CD4-positive, alpha-beta memory T cell (primary cell): ENCODE data around the gene SIPA1L3. TPM values are rescaled to one million over a fixed set of nuclear protein-coding genes. Genes with fewer than 3 reads are reported as not detected.

Experiments used
- CTCF ChIA-PET: fragments of 350-600 bp; sonication (Branson Sonifier 250); formaldehyde crosslinking; loops from one replicate; lab custom pipeline; 2021; ENCODE audit warnings: inconsistent platforms; ENCODE audit not compliant: partially characterized antibody; lab: Charles Lee
- POLR2A ChIA-PET: fragments of 350-600 bp; sonication (Branson Sonifier 250); formaldehyde crosslinking; loops from one replicate; lab custom pipeline; 2021; ENCODE audit not compliant: partially characterized antibody; lab: Charles Lee
- DNase-seq, 5 donors: peaks; one replicate each; pipeline versions ENCODE4 v3.0.0 to v3.0.0-alpha.2; 2020 to 2022; ENCODE audit warnings: mixed read lengths in 1 of 5
- H3K27ac ChIP-seq: one replicate; pipeline ENCODE4 v1.7.0; 2013; ENCODE audit warnings: low read depth, low read length
- H3K27me3 ChIP-seq: 2 replicates; pipeline ENCODE4 v1.7.0; 2013; ENCODE audit warnings: mild to moderate bottlenecking, low read length, moderate library complexity; ENCODE audit not compliant: insufficient read depth
- H3K36me3 ChIP-seq: 2 replicates; pipeline ENCODE4 v1.7.0; 2013; ENCODE audit warnings: mild to moderate bottlenecking, low read length, moderate library complexity; ENCODE audit not compliant: insufficient read depth
- H3K4me1 ChIP-seq: 2 replicates; pipeline ENCODE4 v1.7.0; 2013; ENCODE audit warnings: mild to moderate bottlenecking, low read length, moderate library complexity; ENCODE audit not compliant: insufficient read depth
- H3K4me3 ChIP-seq, 2 donors: one replicate each; pipeline ENCODE4 v1.7.0; 2013; ENCODE audit warnings: low read length in 2 of 2, mild to moderate bottlenecking in 1 of 2
- H3K9me3 ChIP-seq, 2 donors: one replicate each; pipeline ENCODE4 v1.7.0; 2013; ENCODE audit warnings: low read length in 2 of 2, control low read depth in 1 of 2; ENCODE audit not compliant: control insufficient read depth in 1 of 2
- H3K27ac Mint-ChIP-seq, 7 donors: one replicate each; pipeline ENCODE4 v1.8.0; 2020 to 2021; ENCODE audit warnings: mixed read lengths in 7 of 7, mild to moderate bottlenecking in 6 of 7, inconsistent platforms in 3 of 7, moderate library complexity in 3 of 7
- H3K27me3 Mint-ChIP-seq, 2 donors: one replicate each; pipeline ENCODE4 v1.8.0; 2020 to 2021; ENCODE audit warnings: mixed read lengths in 2 of 2
- H3K36me3 Mint-ChIP-seq, 2 donors: one replicate each; pipeline ENCODE4 v1.8.0; 2020 to 2021; ENCODE audit warnings: mixed read lengths in 2 of 2, inconsistent platforms in 1 of 2, mild to moderate bottlenecking in 1 of 2
- H3K4me1 Mint-ChIP-seq, 4 donors: one replicate each; pipeline ENCODE4 v1.8.0; 2020 to 2021; ENCODE audit warnings: mixed read lengths in 4 of 4, mild to moderate bottlenecking in 1 of 4
- H3K4me3 Mint-ChIP-seq, 8 donors: one replicate each; pipeline ENCODE4 v1.8.0; 2020 to 2021; ENCODE audit warnings: mixed read lengths in 8 of 8, mild to moderate bottlenecking in 7 of 8, moderate library complexity in 6 of 8, inconsistent platforms in 3 of 8
- H3K9me3 Mint-ChIP-seq, 8 donors: one replicate each; pipeline ENCODE4 v1.8.0; 2020 to 2021; ENCODE audit warnings: mixed read lengths in 8 of 8, mild to moderate bottlenecking in 5 of 8, inconsistent platforms in 3 of 8, moderate library complexity in 1 of 8
- intact Hi-C: fragments of 100-400 bp; cut with micrococcal nuclease; formaldehyde crosslinking; loops from one replicate; pipeline ENCODE4 v1.15.1; 2023
- polyA plus RNA-seq, 2 donors: library from polyadenylated mRNA; unstranded; fragments of 300-500 nt; fragmentation: Illumina TruSeq; gene quantifications; one replicate each; pipeline ENCODE4 v1.2.3, GENCODE V29; 2021
- total RNA-seq, 2 experiments: library from RNA; stranded (reverse); gene quantifications; one replicate each; pipeline ENCODE4 v1.2.3, GENCODE V29; 2021

Gene SIPA1L3
- total and polyA plus RNA-seq, 4 experiments from 2014 or later = 0.39 to 35.0 (median 17.8) TPM

DNA sequence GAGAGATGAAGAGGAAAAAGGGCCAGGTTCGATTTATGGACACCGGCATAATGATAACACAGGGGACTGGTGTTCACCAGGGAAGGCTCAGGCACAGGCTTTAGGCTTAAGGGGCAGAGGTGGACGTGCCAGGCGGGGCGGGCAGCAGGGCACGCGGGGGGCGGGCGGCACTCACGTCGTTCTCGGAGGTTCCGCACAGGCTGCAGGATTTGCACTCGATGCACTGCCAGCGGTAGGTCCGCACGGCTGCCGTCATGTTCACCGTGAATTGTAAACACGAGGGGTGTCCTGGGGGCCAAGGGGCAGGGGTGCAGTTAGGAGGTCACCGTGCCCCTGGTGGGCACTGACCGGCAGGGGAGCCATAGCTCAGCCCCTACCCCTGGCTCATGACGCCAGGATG is 306.5 kb downstream of the SIPA1L3 start:
- Histone ChIP-seq H3K27ac (no peak overlapping the region), H3K27me3 (peaks cover 11% of the 10 kb centered on the region), H3K36me3 (no peaks in the 10 kb centered on the region), H3K4me3 (no peak overlapping the region), H3K4me1 (peaks cover 22% of the 10 kb centered on the region), H3K9me3 (no peaks in the 10 kb centered on the region)
- intact Hi-C loops = no loop called here
- H3K36me3 Mint-ChIP-seq = no peaks in the 10 kb centered on the region
- POLR2A ChIA-PET = no interaction called here
- CTCF ChIA-PET = no interaction called here
- H3K9me3 Mint-ChIP-seq = peaks cover 0 to 3% (median 0%) of the 10 kb centered on the region in 8 donors
- DNase-seq = no peak
- H3K27me3 Mint-ChIP-seq = peaks cover 15 to 33% of the 10 kb centered on the region in 2 donors
- peaks cover 13 to 29% (median 23%) of the 10 kb centered on the region in 4 donors for H3K4me1 Mint-ChIP-seq
- H3K27ac Mint-ChIP-seq = peak overlapping the region in 2 of 7 donors; percentile 37 to 87
- H3K4me3 Mint-ChIP-seq = no peak overlapping the region

DNA sequence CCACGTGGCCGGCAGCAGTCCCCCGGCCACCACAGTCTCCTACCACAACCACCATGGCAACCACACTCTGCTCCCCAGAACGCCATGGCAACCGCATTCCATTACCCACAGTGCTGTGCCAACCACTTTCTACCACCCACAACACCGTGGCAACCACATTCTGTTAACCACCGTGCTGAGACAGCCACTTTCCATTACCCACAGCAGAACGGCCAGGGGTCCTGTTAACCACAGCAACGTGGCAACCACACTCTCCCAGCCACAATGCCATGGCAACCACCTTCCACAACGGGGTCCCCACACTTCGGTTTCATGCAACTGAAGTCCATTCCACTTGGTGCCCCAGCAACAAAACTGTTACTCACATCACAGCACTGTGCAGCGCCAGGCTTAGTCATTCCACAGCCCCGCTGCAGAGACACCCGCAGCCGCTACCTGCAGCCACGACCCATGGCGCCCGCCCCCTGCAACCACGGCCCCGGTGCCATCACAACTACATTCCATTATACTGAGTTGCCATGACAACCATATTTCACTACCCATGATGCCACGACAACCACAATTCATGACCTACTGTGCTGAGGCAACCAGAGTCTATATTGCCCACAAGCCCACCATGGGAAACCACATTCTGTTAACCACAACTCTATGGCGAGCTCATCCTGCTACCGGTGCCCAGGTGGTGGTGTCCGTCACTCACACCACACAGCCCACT is 307.1 kb downstream of the SIPA1L3 start:
- Histone ChIP-seq H3K27me3 (peaks cover 11% of the 10 kb centered on the region), H3K4me3 (no peak overlapping the region), H3K4me1 (peaks cover 22% of the 10 kb centered on the region), H3K36me3 (no peaks in the 10 kb centered on the region), H3K27ac (no peak overlapping the region), H3K9me3 (no peaks in the 10 kb centered on the region)
- peak overlapping the region; percentile 22 to 87 (median 77) for H3K27ac Mint-ChIP-seq
- intact Hi-C loops = no loop called here
- peaks cover 13 to 29% (median 23%) of the 10 kb centered on the region in 4 donors for H3K4me1 Mint-ChIP-seq
- ChIA-PET POLR2A (no interaction called here), CTCF (no interaction called here)
- DNase-seq = peak; percentile 49 to 81 (median 60)
- H3K9me3 Mint-ChIP-seq = peaks cover 0 to 3% (median 0%) of the 10 kb centered on the region in 8 donors
- H3K27me3 Mint-ChIP-seq = peaks cover 15 to 38% of the 10 kb centered on the region in 2 donors
- no peaks in the 10 kb centered on the region for H3K36me3 Mint-ChIP-seq
- peak overlapping the region in 5 of 8 donors; percentile 49 to 73 (median 61) for H3K4me3 Mint-ChIP-seq

DNA sequence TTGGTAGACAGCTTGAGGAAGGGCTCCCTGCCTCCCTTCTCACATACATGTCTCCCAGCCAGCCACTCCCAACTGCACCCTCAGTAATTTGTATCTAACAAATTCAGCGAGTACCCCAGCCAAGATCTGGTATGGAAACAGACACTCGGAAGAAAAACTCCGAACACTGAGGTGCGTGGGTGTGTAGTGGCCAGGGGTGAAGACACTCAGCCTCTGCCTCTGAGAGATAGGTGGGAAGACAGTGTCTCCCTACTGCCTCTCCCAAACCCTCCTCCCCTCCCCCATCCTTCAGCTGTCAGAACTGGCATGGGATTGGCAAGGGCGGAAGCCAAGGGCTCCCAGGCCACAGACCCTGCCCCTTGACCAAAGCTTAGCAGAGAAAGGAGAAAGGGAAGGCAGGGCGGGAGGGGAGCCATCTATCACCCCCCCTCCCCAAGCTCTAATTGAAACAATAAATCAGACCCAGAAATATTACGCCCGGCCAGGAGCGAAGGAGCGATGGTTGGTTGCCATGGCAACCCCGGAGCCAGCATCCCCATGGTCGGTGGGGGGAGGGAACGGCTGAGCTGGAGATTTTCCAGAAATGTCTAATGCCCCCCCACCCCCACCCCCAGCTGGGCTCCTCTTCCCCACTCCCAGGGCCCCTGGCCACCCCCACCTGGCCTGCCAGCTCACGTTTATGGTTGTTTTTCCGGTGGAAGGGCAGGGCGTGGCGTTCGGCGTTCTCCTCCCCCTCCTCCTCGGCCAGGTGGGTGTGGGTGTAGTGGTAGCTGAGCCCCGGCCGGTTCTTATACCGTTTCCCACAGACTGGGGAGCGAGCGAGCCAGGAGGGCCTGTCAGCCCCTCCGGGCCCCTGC is 310.0 kb downstream of the SIPA1L3 start:
- ChIA-PET CTCF (no interaction called here), POLR2A (no interaction called here)
- no peaks in the 10 kb centered on the region for H3K36me3 ChIP-seq
- Mint-ChIP-seq H3K27me3 (peaks cover 14 to 42% of the 10 kb centered on the region in 2 donors), H3K36me3 (no peaks in the 10 kb centered on the region), H3K27ac (no peak overlapping the region), H3K4me1 (peaks cover 8 to 21% (median 13%) of the 10 kb centered on the region in 4 donors), H3K4me3 (no peak overlapping the region), H3K9me3 (peaks cover 0 to 5% (median 0%) of the 10 kb centered on the region in 8 donors)
- H3K4me1 ChIP-seq = peaks cover 16% of the 10 kb centered on the region
- DNase-seq = no peak
- intact Hi-C loops = no loop called here
- no peaks in the 10 kb centered on the region for H3K27me3 ChIP-seq
- H3K27ac ChIP-seq = no peak overlapping the region
- H3K9me3 ChIP-seq = no peaks in the 10 kb centered on the region
- H3K4me3 ChIP-seq = no peak overlapping the region

DNA sequence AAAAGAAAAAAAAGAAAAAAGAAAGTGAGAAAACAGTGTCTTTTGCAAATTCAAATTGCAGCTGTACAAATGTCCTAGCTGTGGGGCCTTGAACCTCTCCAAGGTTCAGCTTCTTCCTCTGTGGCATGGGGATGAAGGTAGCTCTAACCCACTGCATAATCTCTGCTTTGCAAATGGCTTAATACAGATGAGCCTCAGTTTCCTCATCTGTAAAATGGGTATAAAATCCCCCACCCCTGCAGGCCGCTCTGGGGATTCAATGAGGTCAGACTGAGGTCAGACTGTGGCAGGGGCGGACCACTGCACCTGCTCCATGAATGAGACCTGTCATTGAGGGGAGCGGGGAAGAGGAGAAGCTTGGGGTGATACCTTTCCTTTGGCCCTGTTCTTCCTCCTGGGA is 311.2 kb downstream of the SIPA1L3 start:
- ChIA-PET POLR2A (no interaction called here), CTCF (interaction anchor here (1.0 kb wide), 1 partner anchor 16 kb away, joined by 3 read pairs; no protein-coding TSS in a partner anchor)
- intact Hi-C loops = no loop called here
- Histone ChIP-seq H3K27ac (no peak overlapping the region), H3K27me3 (peaks cover 6% of the 10 kb centered on the region), H3K36me3 (no peaks in the 10 kb centered on the region), H3K9me3 (no peaks in the 10 kb centered on the region), H3K4me1 (peaks cover 13% of the 10 kb centered on the region), H3K4me3 (no peak overlapping the region)
- Mint-ChIP-seq H3K4me1 (peaks cover 12 to 23% (median 16%) of the 10 kb centered on the region in 4 donors), H3K4me3 (no peak overlapping the region), H3K27ac (peak overlapping the region in 2 of 7 donors; percentile 8 to 26), H3K36me3 (no peaks in the 10 kb centered on the region), H3K9me3 (peaks cover 0 to 5% (median 0%) of the 10 kb centered on the region in 8 donors), H3K27me3 (peaks cover 19 to 47% of the 10 kb centered on the region in 2 donors)
- no peak for DNase-seq

DNA sequence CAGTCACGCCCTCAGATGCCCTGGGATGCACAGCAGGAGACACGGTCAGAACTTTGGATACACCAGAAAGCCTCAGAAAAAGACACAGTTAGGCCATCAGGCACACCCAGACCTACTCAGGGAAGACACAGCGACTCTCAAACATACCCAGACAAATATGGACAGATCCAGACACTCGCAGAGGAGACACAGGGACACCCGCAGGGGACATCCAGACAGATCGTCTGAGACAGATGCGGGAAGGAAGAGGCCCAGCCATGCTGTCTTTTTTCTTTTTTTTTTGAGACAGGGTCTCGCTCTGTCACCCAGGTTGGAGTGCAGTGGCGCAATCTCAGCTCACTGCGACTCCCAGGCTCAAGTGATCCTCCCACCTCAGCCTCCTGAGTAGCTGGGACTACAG is 312.2 kb downstream of the SIPA1L3 start:
- intact Hi-C loops = no loop called here
- ChIA-PET CTCF (no interaction called here), POLR2A (no interaction called here)
- peaks cover 24 to 46% of the 10 kb centered on the region in 2 donors for H3K27me3 Mint-ChIP-seq
- peaks cover 10% of the 10 kb centered on the region for H3K27me3 ChIP-seq
- peaks cover 9 to 22% (median 16%) of the 10 kb centered on the region in 4 donors for H3K4me1 Mint-ChIP-seq
- H3K9me3 ChIP-seq = no peaks in the 10 kb centered on the region
- DNase-seq = no peak
- no peak overlapping the region for H3K27ac ChIP-seq
- H3K4me1 ChIP-seq = peaks cover 10% of the 10 kb centered on the region
- H3K36me3 ChIP-seq = no peaks in the 10 kb centered on the region
- no peak overlapping the region for H3K4me3 Mint-ChIP-seq
- H3K36me3 Mint-ChIP-seq = no peaks in the 10 kb centered on the region
- H3K9me3 Mint-ChIP-seq = peaks cover 0 to 6% (median 0%) of the 10 kb centered on the region in 8 donors
- H3K4me3 ChIP-seq = no peak overlapping the region
- H3K27ac Mint-ChIP-seq = no peak overlapping the region

DNA sequence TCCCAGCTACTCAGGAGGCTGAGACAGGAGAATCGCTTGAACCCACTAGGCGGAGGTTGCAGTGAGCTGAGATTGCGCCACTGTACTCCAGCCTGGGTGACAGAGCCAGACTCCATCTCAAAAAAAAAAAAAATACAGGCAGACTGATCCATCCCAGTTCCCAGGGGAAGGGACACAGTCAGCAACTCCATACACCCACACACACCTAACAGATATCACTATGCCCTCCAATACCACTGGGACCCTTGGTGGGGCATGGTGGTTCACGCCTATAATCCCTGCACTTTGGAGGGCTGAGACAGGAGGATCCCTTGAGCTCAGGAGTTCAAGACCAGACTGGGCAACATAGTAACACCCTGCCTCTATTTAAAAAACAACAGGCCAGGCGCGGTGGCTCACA is 314.4 kb downstream of the SIPA1L3 start:
- Histone ChIP-seq H3K4me3 (no peak overlapping the region), H3K27ac (no peak overlapping the region), H3K9me3 (no peaks in the 10 kb centered on the region), H3K27me3 (peaks cover 23% of the 10 kb centered on the region), H3K36me3 (no peaks in the 10 kb centered on the region), H3K4me1 (peaks cover 11% of the 10 kb centered on the region)
- no peaks in the 10 kb centered on the region for H3K36me3 Mint-ChIP-seq
- intact Hi-C loops = no loop called here
- ChIA-PET CTCF (interaction anchor here (1.0 kb wide), 1 partner anchor 114 kb away, joined by 3 read pairs; the partner anchor contains the start of gene CATSPERG), POLR2A (no interaction called here)
- H3K27ac Mint-ChIP-seq = no peak overlapping the region
- no peak overlapping the region for H3K4me3 Mint-ChIP-seq
- H3K9me3 Mint-ChIP-seq = peaks cover 0 to 3% (median 0%) of the 10 kb centered on the region in 8 donors
- peaks cover 25 to 43% of the 10 kb centered on the region in 2 donors for H3K27me3 Mint-ChIP-seq
- no peak for DNase-seq
- H3K4me1 Mint-ChIP-seq = peaks cover 8 to 21% (median 18%) of the 10 kb centered on the region in 4 donors
